ENCODE results near the gene SAP30L.

- TF ChIP-seq EP300 (IDR thresholded peaks at IDR 0.05; ENCODE audit: borderline replicate concordance) (no peak), EGR1 (IDR thresholded peaks at IDR 0.05) (no peak), YY1 (IDR thresholded peaks at IDR 0.05; ENCODE audit: low read depth) (no peak)
These were observed 59.8 kb downstream of the SAP30L start for GRCh38 chr5:154505567-154505966.

Data from Ishikawa (cell line).